HPDE6-E6E7 (cell line): ENCODE results near the gene CEMIP.
A peak's percentile ranks its signal among the peaks of the same experiment; 100 is the strongest.

Source experiments
- DNase-seq: peaks from one replicate; pipeline ENCODE4 v3.0.0; 2011; ENCODE audit warnings: missing footprints; ENCODE audit errors: extremely low spot score

CEMIP gene

GRCh38 chr15:80785335-80785734 is 6.2 kb downstream of the CEMIP start:
- no peak for DNase-seq

GRCh38 chr15:80785811-80786354 is 6.7 kb downstream of the CEMIP start:
- DNase-seq: no peak

GRCh38 chr15:80787316-80787715 is 8.1 kb downstream of the CEMIP start:
- DNase-seq: no peak

- DNase-seq: no peak
Measured at GRCh38 chr15:80788536-80788935, 9.4 kb downstream of the CEMIP start.

GRCh38 chr15:80789296-80789695 is 10.1 kb downstream of the CEMIP start:
- no peak for DNase-seq

GRCh38 chr15:80789796-80790195 is 10.6 kb downstream of the CEMIP start:
- no peak for DNase-seq

GRCh38 chr15:80790236-80790635 is 11.1 kb downstream of the CEMIP start:
- DNase-seq: no peak

- DNase-seq: no peak
Measured at GRCh38 chr15:80791004-80791403, 11.8 kb downstream of the CEMIP start.

GRCh38 chr15:80796407-80796806 is 17.2 kb downstream of the CEMIP start:
- no peak for DNase-seq

- no peak for DNase-seq
Measured at GRCh38 chr15:80798911-80799310, 19.7 kb downstream of the CEMIP start.

- no peak for DNase-seq
Measured at GRCh38 chr15:80800067-80800466, 20.9 kb downstream of the CEMIP start.

- DNase-seq: no peak
Measured at GRCh38 chr15:80801891-80802680, 22.9 kb downstream of the CEMIP start.

- DNase-seq: no peak
Measured at GRCh38 chr15:80803580-80804525, 24.7 kb downstream of the CEMIP start.

- DNase-seq: peak; percentile 33
Measured at GRCh38 chr15:80804970-80805495, 25.9 kb downstream of the CEMIP start.

GRCh38 chr15:80811781-80812315 is 32.7 kb downstream of the CEMIP start:
- no peak for DNase-seq

GRCh38 chr15:80815106-80815505 is 35.9 kb downstream of the CEMIP start:
- no peak for DNase-seq

- no peak for DNase-seq
Measured at GRCh38 chr15:80816049-80816653, 37.0 kb downstream of the CEMIP start.

- no peak for DNase-seq
Measured at GRCh38 chr15:80816936-80817335, 37.8 kb downstream of the CEMIP start.

- no peak for DNase-seq
Measured at GRCh38 chr15:80817901-80818300, 38.7 kb downstream of the CEMIP start.

- no peak for DNase-seq
Measured at GRCh38 chr15:80819001-80819400, 39.8 kb downstream of the CEMIP start.

- no peak for DNase-seq
Measured at GRCh38 chr15:80820092-80820491, 40.9 kb downstream of the CEMIP start.

GRCh38 chr15:80822256-80822655 is 43.1 kb downstream of the CEMIP start:
- DNase-seq: no peak
